ENCODE data around the gene LIMA1.
A peak's percentile ranks its signal among the peaks of the same experiment; 100 is the strongest.
"Not testable (repeated sequence)": the region's sequence is repeated elsewhere in the genome, so short reads cannot be mapped to it uniquely, and the experiment has no call there.

The LIMA1 gene

DNA sequence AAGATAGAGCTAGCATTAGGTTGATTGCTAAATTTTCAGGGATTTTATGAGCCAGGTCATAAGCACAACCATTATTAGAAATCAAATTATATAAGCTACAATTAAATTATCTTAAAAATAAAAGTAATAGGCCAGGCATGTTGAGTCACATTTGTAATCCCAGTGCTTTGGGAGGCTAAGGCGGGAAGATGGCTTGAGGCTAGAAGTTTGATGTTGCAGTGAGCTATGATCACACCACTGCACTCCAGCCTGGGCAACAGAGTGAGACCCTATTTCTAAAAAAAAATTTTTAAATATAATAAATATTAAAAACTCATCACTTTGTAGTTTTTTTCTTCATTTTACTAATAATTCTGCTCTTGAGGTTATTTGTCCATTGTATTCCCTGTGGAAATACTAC is 1.9 kb upstream of the LIMA1 start:
- H3K36me3 ChIP-seq (ENCODE audit: control insufficient read depth, insufficient read depth, low read length): no peaks in the 10 kb centered on the region
- 0 out of 2 replicates have a peak, but pooled peaks cover 9% of the 10 kb centered on the region for H3K4me1 ChIP-seq (ENCODE audit: control insufficient read depth, insufficient read depth, low read length)
- H3K9ac ChIP-seq (ENCODE audit: low read depth, low read length): no peak overlapping the region
- H3K4me3 ChIP-seq (ENCODE audit: low read depth, low read length): no peak overlapping the region
- H3K27ac ChIP-seq (ENCODE audit: low read depth, low read length): no peak overlapping the region
- H3K9me3 ChIP-seq (ENCODE audit: control insufficient read depth, insufficient read depth, low read length): no peaks in the 10 kb centered on the region
- peaks cover 2% of the 10 kb centered on the region for H3K27me3 ChIP-seq (ENCODE audit: control insufficient read depth, insufficient read depth, low read length)

DNA sequence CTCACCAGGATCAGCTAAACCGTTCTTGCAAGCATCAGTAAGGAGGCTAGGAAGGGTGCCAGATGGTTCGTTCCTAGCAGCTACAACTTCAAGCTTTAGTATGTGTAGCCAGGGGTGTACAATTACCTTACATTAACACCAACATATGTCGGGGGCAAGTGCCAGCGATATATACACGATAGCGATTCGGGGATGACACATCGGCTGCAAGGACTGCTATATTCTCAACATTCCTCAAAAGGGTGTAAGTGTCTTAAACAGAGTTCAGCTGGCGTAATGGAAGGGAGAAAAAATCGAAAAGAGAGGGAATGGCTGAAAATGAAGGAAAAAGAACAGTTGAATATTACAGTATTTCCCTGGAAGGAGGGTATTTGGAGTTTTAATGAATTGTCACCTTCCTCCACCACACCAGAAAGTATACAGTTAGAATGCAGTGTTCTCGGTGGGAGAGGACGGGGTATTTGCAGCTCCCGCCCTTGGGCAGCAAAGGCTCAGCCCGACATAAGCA is 545 bp downstream of the LIMA1 start:
- H3K27me3 ChIP-seq (ENCODE audit: control insufficient read depth, insufficient read depth, low read length): peaks cover 2% of the 10 kb centered on the region
- H3K4me3 ChIP-seq (ENCODE audit: low read depth, low read length): peak overlapping the region; percentile 89
- 0 out of 2 replicates have a peak, but pooled peaks cover 9% of the 10 kb centered on the region for H3K4me1 ChIP-seq (ENCODE audit: control insufficient read depth, insufficient read depth, low read length)
- H3K9ac ChIP-seq (ENCODE audit: low read depth, low read length): no peak overlapping the region
- no peaks in the 10 kb centered on the region for H3K9me3 ChIP-seq (ENCODE audit: control insufficient read depth, insufficient read depth, low read length)
- peak overlapping the region; percentile 11 for H3K27ac ChIP-seq (ENCODE audit: low read depth, low read length)
- no peaks in the 10 kb centered on the region for H3K36me3 ChIP-seq (ENCODE audit: control insufficient read depth, insufficient read depth, low read length)

DNA sequence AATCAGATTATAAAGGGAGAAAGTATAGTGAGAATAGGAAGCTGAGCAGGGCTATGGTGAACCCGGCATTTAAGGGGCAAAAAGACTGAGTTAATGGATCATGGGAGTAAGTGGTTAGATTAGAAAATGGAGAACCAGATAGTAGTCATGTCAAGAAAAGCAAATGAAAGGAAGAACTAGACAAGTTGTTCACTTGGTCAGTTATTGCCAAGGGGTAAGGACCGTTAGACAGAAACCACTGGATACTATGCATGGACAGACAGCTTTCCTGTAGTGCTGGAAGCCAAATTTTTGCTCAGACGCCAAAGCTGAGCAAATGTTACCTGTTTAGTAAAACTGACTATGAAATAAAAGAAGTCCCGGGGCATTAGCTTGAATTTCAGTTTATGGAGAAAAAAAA is 3.8 kb downstream of the LIMA1 start:
- H3K4me1 ChIP-seq (ENCODE audit: control insufficient read depth, insufficient read depth, low read length): 0 out of 2 replicates have a peak, but pooled peaks cover 9% of the 10 kb centered on the region
- no peak overlapping the region for H3K27ac ChIP-seq (ENCODE audit: low read depth, low read length)
- H3K9ac ChIP-seq (ENCODE audit: low read depth, low read length): no peak overlapping the region
- peaks cover 2% of the 10 kb centered on the region for H3K27me3 ChIP-seq (ENCODE audit: control insufficient read depth, insufficient read depth, low read length)
- H3K4me3 ChIP-seq (ENCODE audit: low read depth, low read length): no peak overlapping the region
- no peaks in the 10 kb centered on the region for H3K36me3 ChIP-seq (ENCODE audit: control insufficient read depth, insufficient read depth, low read length)
- H3K9me3 ChIP-seq (ENCODE audit: control insufficient read depth, insufficient read depth, low read length): no peaks in the 10 kb centered on the region

DNA sequence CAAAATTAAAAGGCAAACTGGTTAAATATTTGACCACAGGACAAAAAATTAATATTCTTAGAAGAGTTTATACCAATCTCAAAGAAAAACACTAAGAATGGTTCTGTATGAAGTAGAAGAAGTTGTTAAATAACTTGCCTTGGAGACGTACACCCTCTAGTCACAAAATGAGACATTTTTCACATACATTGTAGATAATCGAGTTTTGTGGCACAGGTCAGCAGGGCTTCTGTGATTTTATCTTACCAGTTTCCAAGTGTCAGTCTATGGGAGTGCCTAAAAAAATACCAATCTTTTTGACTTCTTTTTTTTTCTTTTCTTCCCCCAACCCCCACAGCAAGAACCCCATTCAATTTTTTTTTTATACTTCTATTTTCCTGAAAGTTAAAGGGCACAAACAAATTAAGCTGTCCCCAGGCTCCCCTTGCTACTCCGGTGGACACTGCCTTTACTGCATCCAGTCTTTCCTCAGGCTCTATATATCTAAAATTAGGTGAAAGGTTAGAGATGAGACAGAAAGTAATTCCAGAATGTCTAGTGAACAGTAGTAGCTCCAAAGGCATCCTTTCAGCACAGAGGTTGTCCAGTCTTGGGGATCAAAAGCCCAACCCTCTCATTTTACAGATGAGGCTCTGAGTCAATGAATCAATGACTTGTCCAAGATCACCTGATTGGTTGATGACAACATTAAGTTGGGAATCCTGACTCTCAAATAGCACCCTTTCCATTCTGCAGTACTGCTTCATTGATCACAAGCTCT is 6.2 kb downstream of the LIMA1 start:
- no peaks in the 10 kb centered on the region for H3K36me3 ChIP-seq (ENCODE audit: control insufficient read depth, insufficient read depth, low read length)
- no peak overlapping the region for H3K9ac ChIP-seq (ENCODE audit: low read depth, low read length)
- H3K27me3 ChIP-seq (ENCODE audit: control insufficient read depth, insufficient read depth, low read length): peaks cover 2% of the 10 kb centered on the region; the same call in 1 of the 2 replicates
- H3K9me3 ChIP-seq (ENCODE audit: control insufficient read depth, insufficient read depth, low read length): no peaks in the 10 kb centered on the region
- H3K4me1 ChIP-seq (ENCODE audit: control insufficient read depth, insufficient read depth, low read length): no peaks in the 10 kb centered on the region
- H3K27ac ChIP-seq (ENCODE audit: low read depth, low read length): no peak overlapping the region
- H3K4me3 ChIP-seq (ENCODE audit: low read depth, low read length): no peak overlapping the region

DNA sequence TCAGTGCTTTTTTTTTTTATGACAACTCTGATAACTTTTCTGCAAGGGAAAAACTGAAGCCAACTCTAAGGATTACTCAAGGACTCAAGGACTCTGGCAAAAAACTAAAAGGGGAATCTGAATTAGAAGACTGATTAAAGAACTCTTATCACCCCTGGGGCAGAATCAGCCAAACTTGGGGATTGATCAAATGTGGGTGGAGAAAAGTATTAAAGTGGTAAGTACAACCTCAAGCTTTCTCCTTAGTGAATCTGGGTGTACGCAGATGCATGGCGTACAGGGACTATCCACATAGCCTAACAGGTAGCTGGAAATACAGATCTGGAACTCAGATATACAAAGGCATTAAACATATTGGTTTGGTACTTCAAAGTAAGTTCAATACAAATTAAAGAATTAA is 7.3 kb downstream of the LIMA1 start:
- H3K27me3 ChIP-seq (ENCODE audit: control insufficient read depth, insufficient read depth, low read length): no peaks in the 10 kb centered on the region
- no peaks in the 10 kb centered on the region for H3K36me3 ChIP-seq (ENCODE audit: control insufficient read depth, insufficient read depth, low read length)

DNA sequence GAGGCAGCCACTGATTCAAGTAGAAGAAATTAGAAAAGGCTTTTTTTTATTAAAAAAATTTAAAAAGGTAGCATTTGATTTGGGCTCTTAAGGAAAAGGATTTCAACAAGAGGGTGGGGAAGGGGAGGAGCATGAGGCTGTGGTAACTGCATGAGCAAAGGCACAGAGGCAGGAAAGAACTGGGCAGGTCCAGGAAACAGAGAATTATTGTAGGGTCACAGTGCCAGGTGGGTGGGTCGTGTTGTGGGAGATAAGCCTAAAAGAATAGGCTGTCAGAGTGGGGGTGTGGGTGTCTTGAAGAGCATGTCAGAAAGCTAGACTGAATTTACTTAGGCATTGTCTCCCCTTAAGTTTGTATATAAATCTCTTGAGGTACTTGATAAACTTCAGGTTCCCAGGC is 7.8 kb downstream of the LIMA1 start:
- Histone ChIP-seq H3K9ac (ENCODE audit: low read depth, low read length) (no peak overlapping the region), H3K36me3 (ENCODE audit: control insufficient read depth, insufficient read depth, low read length) (no peaks in the 10 kb centered on the region), H3K4me1 (ENCODE audit: control insufficient read depth, insufficient read depth, low read length) (0 out of 2 replicates have a peak, but pooled peaks cover 3% of the 10 kb centered on the region), H3K9me3 (ENCODE audit: control insufficient read depth, insufficient read depth, low read length) (no peaks in the 10 kb centered on the region), H3K27ac (ENCODE audit: low read depth, low read length) (no peak overlapping the region), H3K4me3 (ENCODE audit: low read depth, low read length) (no peak overlapping the region), H3K27me3 (ENCODE audit: control insufficient read depth, insufficient read depth, low read length) (no peaks in the 10 kb centered on the region)

More for the DNA sequence above, 7.3 kb downstream of the LIMA1 start:
- H3K27ac ChIP-seq (ENCODE audit: low read depth, low read length): no peak overlapping the region
- H3K9ac ChIP-seq (ENCODE audit: low read depth, low read length): no peak overlapping the region
- no peaks in the 10 kb centered on the region for H3K9me3 ChIP-seq (ENCODE audit: control insufficient read depth, insufficient read depth, low read length)
- H3K4me1 ChIP-seq (ENCODE audit: control insufficient read depth, insufficient read depth, low read length): 0 out of 2 replicates have a peak, but pooled peaks cover 3% of the 10 kb centered on the region
- no peak overlapping the region for H3K4me3 ChIP-seq (ENCODE audit: low read depth, low read length)

DNA sequence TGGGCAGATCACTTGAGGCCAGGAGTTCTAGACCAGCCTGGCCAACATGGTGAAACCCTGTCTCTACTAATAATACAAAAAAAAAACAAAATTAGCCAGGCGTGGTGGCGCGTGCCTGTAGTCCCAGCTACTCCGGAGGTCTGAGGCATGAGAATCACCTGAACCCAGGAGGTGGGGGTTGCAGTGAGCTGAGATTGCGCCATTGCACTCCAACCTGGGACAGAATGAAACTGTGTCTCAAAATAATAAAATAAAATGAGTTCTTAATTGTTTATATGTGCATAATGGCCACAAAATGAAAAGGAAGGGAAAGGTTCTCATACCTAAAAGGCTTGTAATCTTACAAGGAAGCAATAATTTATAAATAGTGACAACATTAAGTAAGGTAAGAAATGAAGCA is 8.2 kb downstream of the LIMA1 start:
- not testable (repeated sequence) for H3K9ac ChIP-seq (ENCODE audit: low read depth, low read length); H3K27me3 ChIP-seq (ENCODE audit: control insufficient read depth, insufficient read depth, low read length); H3K4me1 ChIP-seq (ENCODE audit: control insufficient read depth, insufficient read depth, low read length); H3K36me3 ChIP-seq (ENCODE audit: control insufficient read depth, insufficient read depth, low read length); H3K9me3 ChIP-seq (ENCODE audit: control insufficient read depth, insufficient read depth, low read length); H3K4me3 ChIP-seq (ENCODE audit: low read depth, low read length); H3K27ac ChIP-seq (ENCODE audit: low read depth, low read length)

DNA sequence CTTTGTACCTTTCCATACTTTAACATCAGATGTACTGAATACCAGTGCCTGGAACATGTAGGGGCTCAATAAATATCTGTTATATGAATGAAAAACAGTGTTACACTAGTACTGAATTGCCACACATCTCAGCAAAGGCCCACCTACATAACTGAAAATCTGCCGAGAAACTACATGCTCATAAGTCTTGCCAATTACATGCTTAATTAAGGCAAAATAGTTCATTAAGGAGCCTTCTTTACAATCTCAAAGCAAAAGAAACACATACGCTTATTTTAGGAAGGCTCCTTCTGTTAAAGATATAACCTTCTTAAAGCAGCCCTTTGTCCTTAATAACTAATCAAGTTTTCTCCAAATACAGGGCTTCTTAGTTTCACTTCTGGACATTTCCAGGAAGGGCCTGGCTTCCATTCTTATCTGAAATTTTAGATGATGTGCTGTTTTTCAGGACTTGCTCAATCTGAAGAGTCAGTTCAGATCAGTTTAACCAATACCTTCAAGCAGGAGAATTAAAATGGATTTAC is 11.5 kb downstream of the LIMA1 start:
- Histone ChIP-seq H3K4me1 (ENCODE audit: control insufficient read depth, insufficient read depth, low read length) (0 out of 2 replicates have a peak, but pooled peaks cover 3% of the 10 kb centered on the region), H3K9me3 (ENCODE audit: control insufficient read depth, insufficient read depth, low read length) (no peaks in the 10 kb centered on the region), H3K27me3 (ENCODE audit: control insufficient read depth, insufficient read depth, low read length) (no peaks in the 10 kb centered on the region), H3K9ac (ENCODE audit: low read depth, low read length) (no peak overlapping the region), H3K4me3 (ENCODE audit: low read depth, low read length) (no peak overlapping the region), H3K36me3 (ENCODE audit: control insufficient read depth, insufficient read depth, low read length) (no peaks in the 10 kb centered on the region), H3K27ac (ENCODE audit: low read depth, low read length) (no peak overlapping the region)

DNA sequence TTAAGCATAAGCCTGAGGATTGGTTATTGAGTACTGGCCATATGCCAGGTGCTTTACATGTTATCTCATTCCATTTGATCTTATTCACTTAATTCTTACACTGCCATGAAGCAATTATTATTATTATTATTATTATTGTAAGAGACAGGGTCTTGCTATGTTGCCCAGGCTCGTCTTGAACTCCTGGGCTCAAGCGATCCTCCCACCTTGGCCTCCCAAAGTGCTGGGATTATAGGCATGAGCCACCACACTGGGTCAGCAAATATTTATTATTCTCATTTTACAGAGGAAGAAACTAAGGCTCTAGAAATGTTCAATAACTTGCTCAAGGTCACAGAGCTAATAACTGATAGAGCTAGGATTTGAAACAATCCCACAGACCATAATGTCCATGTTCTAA is 14.8 kb downstream of the LIMA1 start:
- H3K27ac ChIP-seq (ENCODE audit: low read depth, low read length): no peak overlapping the region
- H3K4me1 ChIP-seq (ENCODE audit: control insufficient read depth, insufficient read depth, low read length): 0 out of 2 replicates have a peak, but pooled peaks cover 3% of the 10 kb centered on the region
- no peaks in the 10 kb centered on the region for H3K9me3 ChIP-seq (ENCODE audit: control insufficient read depth, insufficient read depth, low read length)
- no peaks in the 10 kb centered on the region for H3K36me3 ChIP-seq (ENCODE audit: control insufficient read depth, insufficient read depth, low read length)
- no peak overlapping the region for H3K9ac ChIP-seq (ENCODE audit: low read depth, low read length)
- H3K27me3 ChIP-seq (ENCODE audit: control insufficient read depth, insufficient read depth, low read length): no peaks in the 10 kb centered on the region
- H3K4me3 ChIP-seq (ENCODE audit: low read depth, low read length): no peak overlapping the region

DNA sequence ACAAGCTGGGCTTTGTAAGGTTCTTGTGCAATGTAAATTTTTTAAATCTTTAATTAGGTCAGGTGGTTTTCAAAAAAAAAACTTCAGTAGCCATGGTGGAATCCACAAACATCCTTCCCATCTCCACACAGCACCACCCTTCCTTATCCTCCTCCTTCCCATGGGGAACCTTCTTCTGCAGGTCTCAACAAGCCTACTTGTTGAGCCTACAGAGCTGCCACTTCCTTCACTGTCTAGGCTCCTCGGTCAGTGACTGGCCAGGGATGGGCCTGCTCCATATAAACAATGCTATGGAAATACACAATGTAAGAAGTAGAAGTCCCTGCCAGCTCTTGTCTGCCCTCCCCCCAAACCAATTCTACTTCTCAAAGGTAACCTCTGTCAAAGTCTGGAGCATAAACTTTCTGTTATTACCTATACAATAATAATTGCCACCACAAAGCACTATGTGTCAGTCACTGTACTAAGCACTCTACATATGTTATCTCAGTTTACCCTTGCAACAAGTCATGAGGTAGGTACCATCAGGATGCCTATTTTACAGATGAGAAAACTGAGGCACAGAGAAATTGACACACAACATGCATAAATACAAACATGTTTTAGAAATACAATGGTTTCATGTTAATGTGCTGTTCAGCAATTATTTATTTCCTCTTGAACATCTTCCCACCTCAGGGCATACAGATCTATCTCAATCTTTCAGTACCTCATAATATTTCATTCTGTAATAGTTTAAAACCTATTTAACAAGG is 17.4 kb downstream of the LIMA1 start:
- H3K4me1 ChIP-seq (ENCODE audit: control insufficient read depth, insufficient read depth, low read length): no peaks in the 10 kb centered on the region

DNA sequence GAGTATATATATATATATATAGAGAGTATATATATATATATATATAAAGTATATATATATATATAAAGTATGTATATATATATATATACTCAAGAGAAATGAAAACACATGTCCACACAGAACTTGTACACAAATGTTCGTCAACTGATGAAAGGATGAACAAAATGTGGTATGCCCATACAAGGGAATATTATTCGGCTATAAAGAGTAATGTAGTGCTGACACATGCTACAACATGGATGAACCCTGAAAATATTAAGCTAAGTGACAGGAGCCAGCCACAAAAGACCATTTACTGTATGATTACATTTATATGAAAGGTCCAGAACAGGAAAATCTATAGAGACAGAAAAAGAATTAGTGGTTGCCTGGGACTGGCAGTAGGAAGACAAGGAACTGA is 19.5 kb downstream of the LIMA1 start:
- Histone ChIP-seq H3K4me1 (ENCODE audit: control insufficient read depth, insufficient read depth, low read length) (no peaks in the 10 kb centered on the region), H3K27me3 (ENCODE audit: control insufficient read depth, insufficient read depth, low read length) (no peaks in the 10 kb centered on the region), H3K4me3 (ENCODE audit: low read depth, low read length) (no peak overlapping the region)

More for the DNA sequence above, 17.4 kb downstream of the LIMA1 start:
- Histone ChIP-seq H3K9ac (ENCODE audit: low read depth, low read length) (no peak overlapping the region), H3K27ac (ENCODE audit: low read depth, low read length) (no peak overlapping the region), H3K36me3 (ENCODE audit: control insufficient read depth, insufficient read depth, low read length) (no peaks in the 10 kb centered on the region), H3K9me3 (ENCODE audit: control insufficient read depth, insufficient read depth, low read length) (no peaks in the 10 kb centered on the region), H3K27me3 (ENCODE audit: control insufficient read depth, insufficient read depth, low read length) (no peaks in the 10 kb centered on the region), H3K4me3 (ENCODE audit: low read depth, low read length) (no peak overlapping the region)

More for the DNA sequence above, 19.5 kb downstream of the LIMA1 start:
- no peaks in the 10 kb centered on the region for H3K36me3 ChIP-seq (ENCODE audit: control insufficient read depth, insufficient read depth, low read length)
- no peaks in the 10 kb centered on the region for H3K9me3 ChIP-seq (ENCODE audit: control insufficient read depth, insufficient read depth, low read length)
- no peak overlapping the region for H3K9ac ChIP-seq (ENCODE audit: low read depth, low read length)
- no peak overlapping the region for H3K27ac ChIP-seq (ENCODE audit: low read depth, low read length)

Measured in HUES48 (cell line).